Caco-2 (cell line): Measurements from ENCODE around the gene CST11. TPM values are rescaled to one million over a fixed set of nuclear protein-coding genes. Genes with fewer than 3 reads are reported as not detected.

ENCODE experiments used
- Bru-seq: library from RNA; stranded (reverse); fragments of 400-500 nt; gene quantifications from one replicate; lab custom pipeline; 2021; lab: Mats Ljungman, UMichigan
- BruChase-seq, 2 experiments: library from RNA; stranded (reverse); fragments of 400-500 nt; gene quantifications; one replicate each; lab custom pipeline; 2021; lab: Mats Ljungman, UMichigan
- BruUV-seq: library from RNA; stranded (reverse); fragments of 400-500 nt; replicated peaks from 2 replicates; lab custom pipeline; 2021; lab: Mats Ljungman, UMichigan
- CTCF ChIA-PET: fragments of 300-600 bp; sonication (Branson Sonifier 250); formaldehyde crosslinking; loops from one replicate; lab custom pipeline; 2022; ENCODE audit warnings: antibody characterized with exemption; lab: Charles Lee
- POLR2A ChIA-PET: fragments of 300-600 bp; sonication (Branson Sonifier 250); formaldehyde crosslinking; loops from one replicate; lab custom pipeline; 2022; ENCODE audit warnings: antibody characterized with exemption; lab: Charles Lee
- DNase-seq, 2 experiments: peaks; one replicate each; pipeline versions ENCODE4 v3.0.0 to v3.0.0-alpha.2; 2020 to 2022
- H3K27me3 ChIP-seq: replicated peaks from 2 replicates; pipeline ENCODE4 v1.6.0; 2011; ENCODE audit warnings: low read length; ENCODE audit not compliant: control insufficient read depth, insufficient read depth
- H3K36me3 ChIP-seq: 2 replicates; pipeline ENCODE4 v1.5.1; 2011; ENCODE audit warnings: low read length; ENCODE audit not compliant: control insufficient read depth, insufficient read depth
- H3K4me1 ChIP-seq: fragments of 250-450 bp; sonication (Bioruptor Pico); 2 replicates; pipeline ENCODE4 v1.5.1; 2020; ENCODE audit warnings: mild to moderate bottlenecking
- H3K4me3 ChIP-seq: 2 replicates; pipeline ENCODE4 v1.5.1; 2011; ENCODE audit warnings: low read depth, mild to moderate bottlenecking, control low read depth, low read length
- H3K9me3 ChIP-seq: fragments of 250-450 bp; sonication (Bioruptor Pico); 2 replicates; pipeline ENCODE4 v1.5.1; 2020; ENCODE audit warnings: mild to moderate bottlenecking, moderate library complexity
- H3K27ac Mint-ChIP-seq: one replicate; pipeline ENCODE4 v1.8.0; 2022; ENCODE audit warnings: mixed read lengths; ENCODE audit not compliant: unreplicated experiment
- H3K27me3 Mint-ChIP-seq: one replicate; pipeline ENCODE4 v1.8.0; 2022; ENCODE audit warnings: mixed read lengths; ENCODE audit not compliant: insufficient read depth, unreplicated experiment
- H3K36me3 Mint-ChIP-seq: one replicate; pipeline ENCODE4 v1.8.0; 2022; ENCODE audit warnings: mild to moderate bottlenecking, mixed read lengths; ENCODE audit not compliant: insufficient read depth, unreplicated experiment
- H3K4me1 Mint-ChIP-seq: one replicate; pipeline ENCODE4 v1.8.0; 2022; ENCODE audit warnings: low read depth, mixed read lengths; ENCODE audit not compliant: unreplicated experiment
- H3K4me3 Mint-ChIP-seq: one replicate; pipeline ENCODE4 v1.8.0; 2022; ENCODE audit warnings: mild to moderate bottlenecking, moderate library complexity, mixed read lengths; ENCODE audit not compliant: unreplicated experiment
- H3K9me3 Mint-ChIP-seq: one replicate; pipeline ENCODE4 v1.8.0; 2022; ENCODE audit warnings: mixed read lengths; ENCODE audit not compliant: unreplicated experiment
- intact Hi-C: fragments of 100-400 bp; cut with micrococcal nuclease; formaldehyde crosslinking; loops from one replicate; pipeline ENCODE4 v1.10.0; 2022; ENCODE audit not compliant: unreplicated experiment
- long read RNA-seq: library from polyadenylated mRNA; stranded (forward); transcript quantifications from one replicate; pipeline ENCODE4 v2.0.0, GENCODE V29; 2022
- total RNA-seq: library from RNA; stranded (reverse); gene quantifications from 2 replicates; pipeline ENCODE4 v1.2.3, GENCODE V29; 2022
- TF ChIP-seq, protein P1 (sequence below), 2 experiments: fragments of 200-600 bp in 1 of 2; IDR thresholded peaks; 1 replicate in 1 of 2; 2 replicates in 1 of 2; pipeline versions ENCODE4 v1.5.1 to v1.8.0; 2011 to 2022; ENCODE audit warnings: antibody characterized with exemption in 1 of 2, control low read depth in 1 of 2, inconsistent platforms in 1 of 2, low read depth in 1 of 2, low read length in 1 of 2, mild to moderate bottlenecking in 1 of 2, moderate library complexity in 1 of 2; ENCODE audit not compliant: insufficient read depth in 1 of 2, severe bottlenecking in 1 of 2, unreplicated experiment in 1 of 2

The CST11 gene, protein sequence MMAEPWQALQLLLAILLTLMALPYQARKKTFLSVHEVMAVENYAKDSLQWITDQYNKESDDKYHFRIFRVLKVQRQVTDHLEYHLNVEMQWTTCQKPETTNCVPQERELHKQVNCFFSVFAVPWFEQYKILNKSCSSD
- total RNA-seq (not detected in 2 replicates), Bru-seq, nascent RNA (not detected), BruChase-seq, experiment 1, labeled RNA remaining after a 2-hour chase (not detected), BruChase-seq, experiment 2, labeled RNA remaining after a 6-hour chase (not detected)
- long read RNA-seq = 0 reads

DNA sequence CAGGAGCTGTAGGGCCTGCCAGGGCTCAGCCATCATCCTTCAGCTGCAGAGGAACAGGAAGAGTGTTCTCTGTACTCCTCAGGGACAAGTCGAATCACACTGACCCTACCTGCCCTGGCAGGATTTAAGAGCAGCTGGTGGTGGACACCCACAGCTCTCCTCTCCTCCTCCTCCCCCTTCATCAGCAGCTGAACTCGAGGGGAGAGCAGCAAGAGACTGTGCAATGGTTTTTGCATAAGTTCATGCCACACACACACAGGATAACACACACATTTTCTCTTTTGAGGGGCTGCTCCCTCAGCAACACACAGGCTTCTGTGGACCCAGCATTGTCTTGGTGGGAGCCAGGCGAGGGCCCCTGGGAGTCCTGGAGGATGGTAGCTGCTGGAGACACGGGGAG is at the start of gene CST11:
Gene CST11, minus strand, starts transcription at position 101 of the 400 bp plus-strand sequence. Its CDS starts 65 bp downstream, at position 36.
- Histone ChIP-seq H3K9me3 (no peaks in the 10 kb centered on the region), H3K36me3 (no peaks in the 10 kb centered on the region), H3K27me3 (no peaks in the 10 kb centered on the region), H3K4me3 (no peak within 1 kb of the TSS), H3K4me1 (no peaks in the 10 kb centered on the region)
- no peak for DNase-seq
- ChIA-PET CTCF (no interaction called here), POLR2A (no interaction called here)
- Mint-ChIP-seq H3K27ac (no peak within 1 kb of the TSS), H3K4me1 (no peaks in the 10 kb centered on the region), H3K4me3 (no peak within 1 kb of the TSS), H3K27me3 (peaks cover 13% of the 10 kb centered on the region), H3K36me3 (no peaks in the 10 kb centered on the region), H3K9me3 (no peaks in the 10 kb centered on the region)
- BruUV-seq = no TSS peak
- intact Hi-C loops = no loop called here
- TF ChIP-seq, protein P1, sequence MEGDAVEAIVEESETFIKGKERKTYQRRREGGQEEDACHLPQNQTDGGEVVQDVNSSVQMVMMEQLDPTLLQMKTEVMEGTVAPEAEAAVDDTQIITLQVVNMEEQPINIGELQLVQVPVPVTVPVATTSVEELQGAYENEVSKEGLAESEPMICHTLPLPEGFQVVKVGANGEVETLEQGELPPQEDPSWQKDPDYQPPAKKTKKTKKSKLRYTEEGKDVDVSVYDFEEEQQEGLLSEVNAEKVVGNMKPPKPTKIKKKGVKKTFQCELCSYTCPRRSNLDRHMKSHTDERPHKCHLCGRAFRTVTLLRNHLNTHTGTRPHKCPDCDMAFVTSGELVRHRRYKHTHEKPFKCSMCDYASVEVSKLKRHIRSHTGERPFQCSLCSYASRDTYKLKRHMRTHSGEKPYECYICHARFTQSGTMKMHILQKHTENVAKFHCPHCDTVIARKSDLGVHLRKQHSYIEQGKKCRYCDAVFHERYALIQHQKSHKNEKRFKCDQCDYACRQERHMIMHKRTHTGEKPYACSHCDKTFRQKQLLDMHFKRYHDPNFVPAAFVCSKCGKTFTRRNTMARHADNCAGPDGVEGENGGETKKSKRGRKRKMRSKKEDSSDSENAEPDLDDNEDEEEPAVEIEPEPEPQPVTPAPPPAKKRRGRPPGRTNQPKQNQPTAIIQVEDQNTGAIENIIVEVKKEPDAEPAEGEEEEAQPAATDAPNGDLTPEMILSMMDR (IDR thresholded peaks at IDR 0.05; ENCODE audit: insufficient read depth in 1 of 2, low read depth in 1 of 2, low read length in 1 of 2, severe bottlenecking in 1 of 2, unreplicated experiment in 1 of 2) = no peak

DNA sequence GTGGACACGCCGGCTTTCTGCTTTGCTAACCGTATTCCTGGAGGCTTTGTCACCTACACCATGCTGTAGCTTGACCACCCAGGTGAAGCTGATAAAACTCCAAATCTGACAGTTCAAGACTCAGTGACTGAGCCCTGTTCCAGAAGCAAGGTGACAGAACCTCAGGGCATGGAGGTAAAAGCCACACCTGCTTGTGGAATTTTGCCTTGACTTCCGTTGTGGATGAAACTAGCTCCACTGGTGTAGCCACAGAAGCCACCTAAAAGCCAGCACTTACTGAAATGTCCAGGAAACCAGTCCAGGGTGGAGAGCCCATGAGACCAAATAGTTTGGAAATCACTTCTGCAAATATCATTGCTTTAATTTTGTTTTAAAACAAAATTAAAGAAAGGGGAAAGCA is 49.2 kb upstream of the CST11 start:
- TF ChIP-seq, protein P1 (IDR thresholded peaks at IDR 0.05; ENCODE audit: insufficient read depth in 1 of 2, low read depth in 1 of 2, low read length in 1 of 2, severe bottlenecking in 1 of 2, unreplicated experiment in 1 of 2) = no peak
- intact Hi-C loops = no loop called here
- Histone ChIP-seq H3K4me1 (no peaks in the 10 kb centered on the region), H3K27me3 (no peaks in the 10 kb centered on the region), H3K9me3 (no peaks in the 10 kb centered on the region; the same call in 1 of the 2 replicates), H3K36me3 (no peaks in the 10 kb centered on the region), H3K4me3 (no peak overlapping the region)
- BruUV-seq = no TSS peak
- H3K27me3 Mint-ChIP-seq = peaks cover 16% of the 10 kb centered on the region
- H3K36me3 Mint-ChIP-seq = no peaks in the 10 kb centered on the region
- DNase-seq = no peak
- CTCF ChIA-PET = no interaction called here
- no peak overlapping the region for H3K4me3 Mint-ChIP-seq
- no peaks in the 10 kb centered on the region for H3K4me1 Mint-ChIP-seq
- H3K9me3 Mint-ChIP-seq = no peaks in the 10 kb centered on the region
- no peak overlapping the region for H3K27ac Mint-ChIP-seq
- POLR2A ChIA-PET = no interaction called here

DNA sequence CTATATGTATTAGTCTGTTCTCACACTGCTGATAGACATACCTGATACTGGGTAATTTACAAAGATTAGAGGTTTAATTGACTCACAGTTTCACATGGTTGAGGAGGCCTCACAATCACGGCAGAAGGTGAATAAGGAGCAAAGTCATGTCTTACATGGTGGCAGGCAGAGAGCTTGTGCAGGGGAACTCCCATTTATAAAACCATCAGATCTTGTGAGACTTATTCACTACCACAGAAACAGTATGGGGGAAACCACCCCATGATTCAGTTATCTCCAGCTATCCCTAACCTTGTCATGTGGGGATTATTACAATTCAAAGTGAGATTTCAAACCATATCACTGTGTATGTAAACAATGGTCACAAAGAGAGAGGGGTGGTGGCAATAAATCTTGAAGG is 44.9 kb upstream of the CST11 start:
- H3K27me3 Mint-ChIP-seq = peaks cover 6% of the 10 kb centered on the region
- BruUV-seq = no TSS peak

More for the DNA sequence above, 44.9 kb upstream of the CST11 start:
- Histone ChIP-seq H3K27me3 (0 out of 2 replicates have a peak, but pooled peaks cover 1% of the 10 kb centered on the region), H3K36me3 (no peaks in the 10 kb centered on the region), H3K9me3 (no peaks in the 10 kb centered on the region; the same call in 1 of the 2 replicates), H3K4me1 (no peaks in the 10 kb centered on the region), H3K4me3 (no peak overlapping the region)
- Mint-ChIP-seq H3K36me3 (no peaks in the 10 kb centered on the region), H3K4me3 (no peak overlapping the region), H3K4me1 (no peaks in the 10 kb centered on the region), H3K27ac (no peak overlapping the region), H3K9me3 (no peaks in the 10 kb centered on the region)
- no peak for DNase-seq
- intact Hi-C loops = no loop called here
- ChIA-PET CTCF (no interaction called here), POLR2A (no interaction called here)
- TF ChIP-seq, protein P1 (IDR thresholded peaks at IDR 0.05; ENCODE audit: insufficient read depth in 1 of 2, low read depth in 1 of 2, low read length in 1 of 2, severe bottlenecking in 1 of 2, unreplicated experiment in 1 of 2) = no peak
